Hepatocyte (in vitro differentiated cells): ENCODE measurements around the gene NECAB2. TPM values are rescaled to one million over a fixed set of nuclear protein-coding genes. Genes with fewer than 3 reads are reported as not detected.

ENCODE experiments used
- DNase-seq: peaks from one replicate; pipeline ENCODE4 v3.0.0-alpha.2; 2016; ENCODE audit warnings: low spot score
- H2AFZ ChIP-seq: fragments of 200-600 bp; sonication (generic); 2 replicates; pipeline ENCODE4 v1.6.0; 2016; ENCODE audit warnings: antibody characterized with exemption, mild to moderate bottlenecking
- H3K27ac ChIP-seq: fragments of 200-600 bp; sonication (generic); 2 replicates; pipeline ENCODE4 v1.5.1; 2016; ENCODE audit warnings: mild to moderate bottlenecking
- H3K27me3 ChIP-seq: fragments of 200-600 bp; sonication (generic); 2 replicates; pipeline ENCODE4 v1.6.1; 2016
- H3K36me3 ChIP-seq: fragments of 200-600 bp; sonication (generic); replicated peaks from 2 replicates; pipeline ENCODE4 v1.5.1; 2016; ENCODE audit warnings: low read depth; ENCODE audit not compliant: insufficient read depth
- H3K4me1 ChIP-seq: fragments of 200-600 bp; sonication (generic); 2 replicates; pipeline ENCODE4 v1.5.1; 2016; ENCODE audit warnings: mild to moderate bottlenecking, moderate library complexity; ENCODE audit not compliant: insufficient read depth
- H3K4me2 ChIP-seq: fragments of 200-600 bp; sonication (generic); 2 replicates; pipeline ENCODE4 v1.6.0; 2016
- H3K4me3 ChIP-seq: fragments of 200-600 bp; sonication (generic); 2 replicates; pipeline ENCODE4 v1.5.1; 2016; ENCODE audit warnings: mild to moderate bottlenecking
- H3K79me2 ChIP-seq: fragments of 200-600 bp; sonication (generic); 2 replicates; pipeline ENCODE4 v1.6.0; 2017; ENCODE audit warnings: mild to moderate bottlenecking
- H3K9me2 ChIP-seq: fragments of 200-600 bp; sonication (generic); replicated peaks from 2 replicates; pipeline ENCODE4 v1.6.0; 2017; ENCODE audit warnings: mild to moderate bottlenecking; ENCODE audit not compliant: insufficient read depth
- H3K9me3 ChIP-seq: fragments of 200-600 bp; sonication (generic); 2 replicates; pipeline ENCODE4 v1.5.1; 2016; ENCODE audit warnings: low read depth, mild to moderate bottlenecking
- H4K20me1 ChIP-seq: fragments of 200-600 bp; sonication (generic); 2 replicates; pipeline ENCODE4 v1.6.0; 2016; ENCODE audit warnings: mild to moderate bottlenecking; ENCODE audit not compliant: insufficient read depth, poor library complexity, severe bottlenecking
- EZH2 ChIP-seq: fragments of 200-600 bp; sonication (generic); IDR thresholded peaks from 2 replicates; pipeline ENCODE4 v1.6.1; 2016; ENCODE audit warnings: antibody characterized with exemption, mild to moderate bottlenecking, borderline replicate concordance
- EZH2phosphoT487 ChIP-seq: fragments of 200-600 bp; sonication (generic); IDR thresholded peaks from one replicate; pipeline ENCODE4 v1.6.1; 2018; ENCODE audit warnings: antibody characterized with exemption, mild to moderate bottlenecking, low read depth, moderate library complexity; ENCODE audit not compliant: unreplicated experiment, severe bottlenecking
- WGBS: methylation state at CpG from one replicate; pipeline ENCODE4 v1.1.6; 2016; ENCODE audit warnings: low lambda C conversion rate; ENCODE audit errors: missing lambda C conversion rate; 5-methylcytosine and 5-hydroxymethylcytosine counted together
- polyA plus RNA-seq: library from polyadenylated mRNA; unstranded; fragments of >200 nt; fragmentation: Nextera tagmentation; extraction: Ambion mirVana; gene quantifications from 2 replicates; pipeline ENCODE4 v1.2.1, GENCODE V29; 2016
- total RNA-seq: library from RNA; depleted of rRNA; stranded (reverse); fragments of >200 nt; gene quantifications from 2 replicates; pipeline ENCODE4 v1.2.3, GENCODE V29; 2014
- TF ChIP-seq, protein P1 (sequence below): fragments of 200-600 bp; sonication (generic); IDR thresholded peaks from 2 replicates; pipeline ENCODE4 v1.5.1; 2016; ENCODE audit warnings: antibody characterized with exemption, mild to moderate bottlenecking; ENCODE audit not compliant: poor library complexity

Gene NECAB2
- total and polyA plus RNA-seq, 2 experiments from 2014 or later = 1.1 TPM; not detected in 1

DNA sequence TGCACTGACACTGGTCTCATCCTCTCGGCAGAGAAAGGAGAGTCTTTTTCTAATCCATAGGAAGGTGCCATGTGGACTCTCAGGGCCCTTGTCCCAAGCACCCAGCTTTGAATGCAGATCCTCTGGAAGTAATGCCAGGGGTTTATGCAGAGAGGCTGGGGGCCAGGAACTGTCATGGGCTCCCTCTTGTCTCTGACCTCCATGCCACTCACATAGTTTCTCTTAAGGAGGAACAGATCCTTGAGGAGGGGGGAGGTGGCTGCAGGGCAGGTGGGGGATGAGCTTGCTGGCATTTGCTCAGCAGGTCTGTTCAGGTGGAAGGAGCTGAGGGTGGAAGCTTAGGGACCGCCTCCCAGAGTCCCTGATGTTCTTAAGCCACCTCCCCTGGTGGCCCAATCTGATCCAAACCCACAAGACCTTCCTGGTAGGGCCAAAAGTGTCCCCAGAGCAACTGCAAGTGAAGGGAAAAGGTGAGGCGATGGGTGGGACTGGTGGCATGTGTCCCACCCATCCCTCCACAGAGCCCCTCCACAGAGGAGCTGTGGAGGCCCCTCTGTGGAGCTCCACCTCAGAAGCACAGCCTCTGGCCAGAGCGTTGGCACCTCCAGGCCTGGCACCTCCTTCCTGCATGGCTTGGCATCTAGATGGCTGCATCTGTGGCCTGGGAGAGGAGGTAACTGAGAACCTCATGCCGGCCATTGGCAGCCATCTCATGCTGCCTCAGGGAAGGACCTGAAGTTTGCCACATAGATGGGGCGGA is 9.2 kb downstream of the NECAB2 start:
- no peaks in the 10 kb centered on the region for H3K27me3 ChIP-seq
- H3K4me2 ChIP-seq = no peak overlapping the region
- H3K36me3 ChIP-seq = no peaks in the 10 kb centered on the region
- no peaks in the 10 kb centered on the region for H3K79me2 ChIP-seq
- no peaks in the 10 kb centered on the region for H4K20me1 ChIP-seq
- no peaks in the 10 kb centered on the region for H3K9me2 ChIP-seq
- no peak overlapping the region for H3K4me3 ChIP-seq
- H3K9me3 ChIP-seq = no peaks in the 10 kb centered on the region
- no peak for DNase-seq
- no peak overlapping the region for H2AFZ ChIP-seq
- no peak for TF ChIP-seq EZH2
- no peak for TF ChIP-seq EZH2phosphoT487
- TF ChIP-seq, protein P1, sequence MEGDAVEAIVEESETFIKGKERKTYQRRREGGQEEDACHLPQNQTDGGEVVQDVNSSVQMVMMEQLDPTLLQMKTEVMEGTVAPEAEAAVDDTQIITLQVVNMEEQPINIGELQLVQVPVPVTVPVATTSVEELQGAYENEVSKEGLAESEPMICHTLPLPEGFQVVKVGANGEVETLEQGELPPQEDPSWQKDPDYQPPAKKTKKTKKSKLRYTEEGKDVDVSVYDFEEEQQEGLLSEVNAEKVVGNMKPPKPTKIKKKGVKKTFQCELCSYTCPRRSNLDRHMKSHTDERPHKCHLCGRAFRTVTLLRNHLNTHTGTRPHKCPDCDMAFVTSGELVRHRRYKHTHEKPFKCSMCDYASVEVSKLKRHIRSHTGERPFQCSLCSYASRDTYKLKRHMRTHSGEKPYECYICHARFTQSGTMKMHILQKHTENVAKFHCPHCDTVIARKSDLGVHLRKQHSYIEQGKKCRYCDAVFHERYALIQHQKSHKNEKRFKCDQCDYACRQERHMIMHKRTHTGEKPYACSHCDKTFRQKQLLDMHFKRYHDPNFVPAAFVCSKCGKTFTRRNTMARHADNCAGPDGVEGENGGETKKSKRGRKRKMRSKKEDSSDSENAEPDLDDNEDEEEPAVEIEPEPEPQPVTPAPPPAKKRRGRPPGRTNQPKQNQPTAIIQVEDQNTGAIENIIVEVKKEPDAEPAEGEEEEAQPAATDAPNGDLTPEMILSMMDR = no peak
- no peaks in the 10 kb centered on the region for H3K4me1 ChIP-seq
- H3K27ac ChIP-seq = no peak overlapping the region
- WGBS = 89% methylated on average over 6 of the region's 6 CpGs

GRCh38 chr16:83978401-83978904 is 10.4 kb downstream of the NECAB2 start:
- no peak overlapping the region for H2AFZ ChIP-seq
- H3K4me2 ChIP-seq = no peak overlapping the region
- H3K79me2 ChIP-seq = no peaks in the 10 kb centered on the region
- H3K9me3 ChIP-seq = no peaks in the 10 kb centered on the region
- no peaks in the 10 kb centered on the region for H3K27me3 ChIP-seq
- H3K9me2 ChIP-seq = no peaks in the 10 kb centered on the region
- no peaks in the 10 kb centered on the region for H3K4me1 ChIP-seq
- H3K4me3 ChIP-seq = no peak overlapping the region
- WGBS = 87% methylated on average over 5 of the region's 5 CpGs
- no peak for DNase-seq
- TF ChIP-seq EZH2phosphoT487 (no peak), EZH2 (no peak)
- TF ChIP-seq, protein P1 = no peak
- no peak overlapping the region for H3K27ac ChIP-seq
- H4K20me1 ChIP-seq = no peaks in the 10 kb centered on the region
- no peaks in the 10 kb centered on the region for H3K36me3 ChIP-seq

DNA sequence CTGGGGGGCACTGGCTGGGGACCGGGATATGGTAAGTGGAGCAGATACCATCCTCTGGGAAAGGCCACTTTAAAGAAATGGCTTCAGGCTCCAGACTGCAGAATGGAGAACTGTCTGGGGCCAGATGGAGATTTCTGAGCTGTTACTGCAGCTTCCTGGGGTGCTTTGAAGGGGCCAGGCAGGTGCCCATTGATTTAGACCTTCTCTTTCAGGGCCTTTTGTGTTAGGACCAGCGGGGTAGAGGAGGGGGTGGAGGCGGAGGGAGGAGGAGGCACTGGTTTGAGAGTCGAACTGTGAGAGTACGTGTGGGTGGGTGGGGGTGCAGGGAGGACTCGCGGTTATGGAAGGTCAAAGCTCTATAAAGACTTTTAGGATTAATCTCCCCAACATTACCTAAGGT is 11.4 kb downstream of the NECAB2 start:
- Histone ChIP-seq H3K9me3 (no peaks in the 10 kb centered on the region), H3K4me2 (no peak overlapping the region), H3K4me1 (no peaks in the 10 kb centered on the region), H3K27me3 (no peaks in the 10 kb centered on the region), H3K79me2 (no peaks in the 10 kb centered on the region), H3K27ac (no peak overlapping the region), H2AFZ (no peak overlapping the region), H3K36me3 (no peaks in the 10 kb centered on the region), H3K9me2 (no peaks in the 10 kb centered on the region), H4K20me1 (no peaks in the 10 kb centered on the region), H3K4me3 (no peak overlapping the region)
- no peak for DNase-seq
- TF ChIP-seq, protein P1 = no peak
- TF ChIP-seq EZH2phosphoT487 (no peak), EZH2 (no peak)
- WGBS = 88% methylated on average over 7 of the region's 7 CpGs
